GM12878 (cell line): Measurements from ENCODE around the gene LARP4. TPM values are rescaled to one million over a fixed set of nuclear protein-coding genes. Genes with fewer than 3 reads are reported as not detected.

Experiments
- BCL3 ChIP-seq: IDR thresholded peaks from 2 replicates; pipeline ENCODE4 v1.6.1; 2011; ENCODE audit warnings: borderline replicate concordance, low read depth, mild to moderate bottlenecking, moderate library complexity, low read length; ENCODE audit not compliant: insufficient read depth, poor library complexity, severe bottlenecking
- BHLHE40 ChIP-seq, 2 experiments: fragments of 450-650 bp in 1 of 2; IDR thresholded peaks; 2 replicates each; pipeline ENCODE4 v1.6.1; 2011 to 2017; ENCODE audit warnings: low read depth in 2 of 2, borderline replicate concordance in 1 of 2, improper control_type of control experiment in 1 of 2, low read length in 1 of 2, mild to moderate bottlenecking in 1 of 2
- CHD4 ChIP-seq: fragments of 200-600 bp; sonication (generic); IDR thresholded peaks from 2 replicates; pipeline ENCODE4 v1.6.1; 2016; ENCODE audit warnings: mild to moderate bottlenecking
- CREB1 ChIP-seq: IDR thresholded peaks from 2 replicates; pipeline ENCODE4 v1.6.1; 2012; ENCODE audit warnings: low read depth, mild to moderate bottlenecking, inconsistent platforms
- DPF2 ChIP-seq: fragments of 450-650 bp; IDR thresholded peaks from 2 replicates; pipeline ENCODE4 v1.6.1; 2017; ENCODE audit warnings: mild to moderate bottlenecking
- GABPA ChIP-seq: IDR thresholded peaks from 2 replicates; pipeline ENCODE4 v1.6.1; 2014; ENCODE audit warnings: antibody characterized with exemption, low read depth, mild to moderate bottlenecking, inconsistent platforms
- HDAC6 ChIP-seq: fragments of 200-600 bp; sonication (generic); IDR thresholded peaks from one replicate; pipeline ENCODE4 v1.8.0; 2017; ENCODE audit warnings: antibody characterized with exemption; ENCODE audit not compliant: unreplicated experiment
- IKZF1 ChIP-seq: fragments of 450-650 bp; conservative IDR thresholded peaks from 2 replicates; pipeline ENCODE4 v1.6.1; 2017; ENCODE audit warnings: antibody characterized with exemption, mild to moderate bottlenecking
- IRF4 ChIP-seq: IDR thresholded peaks from 2 replicates; pipeline ENCODE4 v1.6.1; 2011; ENCODE audit warnings: low read depth, low read length
- LARP7 ChIP-seq: fragments of 450-650 bp; IDR thresholded peaks from 2 replicates; pipeline ENCODE4 v1.6.1; 2017; ENCODE audit warnings: mild to moderate bottlenecking
- MXI1 ChIP-seq: fragments of 150-350 bp; IDR thresholded peaks from 2 replicates; pipeline ENCODE4 v1.6.1; 2011; ENCODE audit warnings: low read depth, mild to moderate bottlenecking, inconsistent platforms, low read length, improper control_type of control experiment
- MYC ChIP-seq: IDR thresholded peaks from 2 replicates; pipeline ENCODE4 v1.6.1; 2011; ENCODE audit warnings: mild to moderate bottlenecking, low read length, moderate library complexity, inconsistent platforms; ENCODE audit not compliant: insufficient read depth, insufficient replicate concordance, insufficient read length, severe bottlenecking
- NFXL1 ChIP-seq: fragments of 450-650 bp; IDR thresholded peaks from 2 replicates; pipeline ENCODE4 v1.6.1; 2017; ENCODE audit warnings: antibody characterized with exemption, mild to moderate bottlenecking, borderline replicate concordance
- NFYA ChIP-seq: IDR thresholded peaks from 2 replicates; pipeline ENCODE4 v1.6.1; 2011; ENCODE audit warnings: low read depth, mild to moderate bottlenecking, low read length, improper control_type of control experiment, borderline replicate concordance
- NRF1 ChIP-seq: conservative IDR thresholded peaks from 2 replicates; pipeline ENCODE4 v1.6.1; 2011; ENCODE audit warnings: mild to moderate bottlenecking, low read depth, low read length, improper control_type of control experiment
- PAX8 ChIP-seq: fragments of 450-650 bp; IDR thresholded peaks from 2 replicates; pipeline ENCODE4 v1.6.1; 2017; ENCODE audit warnings: mild to moderate bottlenecking, moderate library complexity
- POLR2AphosphoS2 ChIP-seq: IDR thresholded peaks from 2 replicates; pipeline ENCODE4 v1.6.1; 2011; ENCODE audit warnings: low read depth, mild to moderate bottlenecking, low read length, improper control_type of control experiment, moderate library complexity
- RAD21 ChIP-seq: IDR thresholded peaks from 2 replicates; pipeline ENCODE4 v1.6.1; 2011; ENCODE audit warnings: mild to moderate bottlenecking, low read depth, low read length, moderate library complexity; ENCODE audit not compliant: insufficient read depth
- RAD51 ChIP-seq: fragments of 450-650 bp; IDR thresholded peaks from 2 replicates; pipeline ENCODE4 v1.6.1; 2016; ENCODE audit warnings: moderate library complexity, mild to moderate bottlenecking, inconsistent platforms
- RELA ChIP-seq: fragments of 450-650 bp; IDR thresholded peaks from 2 replicates; pipeline ENCODE4 v1.8.0; 2014; ENCODE audit warnings: borderline replicate concordance; ENCODE audit not compliant: partially characterized antibody
- SRF ChIP-seq, 2 experiments: IDR thresholded peaks; 2 replicates each; pipeline ENCODE4 v1.6.1; 2011; ENCODE audit warnings: low read depth in 2 of 2, low read length in 2 of 2, mild to moderate bottlenecking in 1 of 2, moderate library complexity in 1 of 2
- ZNF207 ChIP-seq: fragments of 450-650 bp; IDR thresholded peaks from 2 replicates; pipeline ENCODE4 v1.6.1; 2014; ENCODE audit warnings: antibody characterized with exemption, mild to moderate bottlenecking, borderline replicate concordance
- ZSCAN29 ChIP-seq: fragments of 450-650 bp; IDR thresholded peaks from 2 replicates; pipeline ENCODE4 v1.6.1; 2017; ENCODE audit warnings: mild to moderate bottlenecking, moderate library complexity
- polyA plus RNA-seq, 11 experiments: library from polyadenylated mRNA; depleted of rRNA in 4 of 11; unstranded in 6 of 11; stranded (reverse) in 5 of 11; fragments of >200 nt; fragmentation: Nextera tagmentation in 4 of 11; fragmentation: Illumina TruSeq in 1 of 11; extraction: Ambion mirVana in 4 of 11; extraction: Trizol in 1 of 11; gene quantifications; 1 replicate in 1 of 11; 2 replicates in 10 of 11; pipeline versions ENCODE4 v1.2.1 to v1.2.3, GENCODE V29; 2011 to 2016; ENCODE audit warnings: inconsistent platforms in 2 of 11, missing spikeins in 2 of 11, low read depth in 1 of 11
- total RNA-seq, 4 experiments: library from RNA; depleted of rRNA in 3 of 4; stranded (reverse); fragments of >200 nt in 3 of 4; fragmentation: Illumina TruSeq in 1 of 4; extraction: Trizol in 1 of 4; gene quantifications; 2 replicates each; pipeline versions ENCODE4 v1.2.1 to v1.2.3, GENCODE V29; 2013 to 2021
- TF ChIP-seq, protein P1 (sequence below): fragments of 450-650 bp; IDR thresholded peaks from 2 replicates; pipeline ENCODE4 v1.6.1; 2017; ENCODE audit warnings: mild to moderate bottlenecking, low read depth, inconsistent platforms; ENCODE audit not compliant: poor library complexity, severe bottlenecking
- TF ChIP-seq, protein P2 (sequence below): IDR thresholded peaks from 2 replicates; pipeline ENCODE4 v1.6.1; 2012; ENCODE audit warnings: low read depth, low read length, improper control_type of control experiment

The LARP4 gene
- total and polyA plus RNA-seq, 10 of the 15 experiments (the other 5 are each of a cell fraction or from before 2014, with no cell fraction given), result 24.1 to 72.6 (median 35.6) TPM

DNA sequence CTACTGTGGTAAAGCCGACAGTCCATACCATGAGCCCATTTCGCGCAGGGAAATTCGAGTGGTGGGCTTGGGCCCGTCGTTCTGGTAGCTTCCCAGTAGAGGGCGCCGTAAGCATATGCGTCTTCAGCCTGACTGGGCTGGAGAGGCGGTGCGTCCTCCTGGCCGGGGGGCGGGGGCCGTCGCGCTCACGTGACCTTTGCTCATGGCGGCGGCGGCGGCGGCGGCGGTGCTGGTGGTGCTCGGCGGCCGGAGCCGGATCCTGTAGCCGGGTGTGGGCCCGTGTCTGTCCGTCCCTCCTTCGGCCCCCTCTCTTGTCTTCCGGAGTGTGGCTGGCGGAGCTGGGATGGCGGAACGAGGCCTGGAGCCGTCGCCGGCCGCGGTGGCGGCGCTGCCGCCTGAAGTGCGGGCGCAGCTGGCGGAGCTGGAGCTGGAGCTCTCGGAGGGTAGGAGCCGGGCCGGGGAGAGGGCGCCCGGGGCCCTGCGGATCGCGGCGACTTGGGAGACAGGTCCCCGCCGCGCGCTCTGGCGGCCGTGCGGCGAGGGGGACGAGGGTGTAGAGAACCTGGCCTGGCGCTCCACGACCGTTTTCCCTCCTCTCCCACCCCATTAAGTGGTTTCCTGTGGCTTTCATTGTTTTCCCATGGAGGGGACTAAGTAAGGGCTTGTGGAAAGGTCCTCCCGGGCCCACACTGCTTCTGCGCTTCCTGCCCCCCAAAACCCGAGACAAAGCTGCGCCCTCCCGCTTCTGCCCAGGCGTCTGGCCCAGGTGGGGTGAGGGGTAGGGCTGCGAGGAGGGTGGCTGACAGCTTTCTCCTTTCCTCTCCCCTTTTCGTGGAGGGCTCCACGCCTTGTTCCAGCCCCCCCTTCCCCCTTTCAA lies 104.4 kb downstream of the LARP4 start, which contains the start of gene DIP2B (continued):
- TF ChIP-seq MYC, result no peak
- TF ChIP-seq, protein P1, sequence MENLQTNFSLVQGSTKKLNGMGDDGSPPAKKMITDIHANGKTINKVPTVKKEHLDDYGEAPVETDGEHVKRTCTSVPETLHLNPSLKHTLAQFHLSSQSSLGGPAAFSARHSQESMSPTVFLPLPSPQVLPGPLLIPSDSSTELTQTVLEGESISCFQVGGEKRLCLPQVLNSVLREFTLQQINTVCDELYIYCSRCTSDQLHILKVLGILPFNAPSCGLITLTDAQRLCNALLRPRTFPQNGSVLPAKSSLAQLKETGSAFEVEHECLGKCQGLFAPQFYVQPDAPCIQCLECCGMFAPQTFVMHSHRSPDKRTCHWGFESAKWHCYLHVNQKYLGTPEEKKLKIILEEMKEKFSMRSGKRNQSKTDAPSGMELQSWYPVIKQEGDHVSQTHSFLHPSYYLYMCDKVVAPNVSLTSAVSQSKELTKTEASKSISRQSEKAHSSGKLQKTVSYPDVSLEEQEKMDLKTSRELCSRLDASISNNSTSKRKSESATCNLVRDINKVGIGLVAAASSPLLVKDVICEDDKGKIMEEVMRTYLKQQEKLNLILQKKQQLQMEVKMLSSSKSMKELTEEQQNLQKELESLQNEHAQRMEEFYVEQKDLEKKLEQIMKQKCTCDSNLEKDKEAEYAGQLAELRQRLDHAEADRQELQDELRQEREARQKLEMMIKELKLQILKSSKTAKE, result peak; percentile 47
- peak; percentile 72 for TF ChIP-seq IKZF1
- no peak for TF ChIP-seq SRF (IDR thresholded peaks at IDR 0.05; ENCODE audit: low read depth in 2 of 2, low read length in 2 of 2)
- no peak for TF ChIP-seq BCL3
- TF ChIP-seq LARP7, result peak; percentile 88
- TF ChIP-seq RELA, result peak; percentile 74
- no peak for TF ChIP-seq HDAC6
- TF ChIP-seq, protein P2, sequence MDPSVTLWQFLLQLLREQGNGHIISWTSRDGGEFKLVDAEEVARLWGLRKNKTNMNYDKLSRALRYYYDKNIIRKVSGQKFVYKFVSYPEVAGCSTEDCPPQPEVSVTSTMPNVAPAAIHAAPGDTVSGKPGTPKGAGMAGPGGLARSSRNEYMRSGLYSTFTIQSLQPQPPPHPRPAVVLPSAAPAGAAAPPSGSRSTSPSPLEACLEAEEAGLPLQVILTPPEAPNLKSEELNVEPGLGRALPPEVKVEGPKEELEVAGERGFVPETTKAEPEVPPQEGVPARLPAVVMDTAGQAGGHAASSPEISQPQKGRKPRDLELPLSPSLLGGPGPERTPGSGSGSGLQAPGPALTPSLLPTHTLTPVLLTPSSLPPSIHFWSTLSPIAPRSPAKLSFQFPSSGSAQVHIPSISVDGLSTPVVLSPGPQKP, result peak; percentile 22; the same call in 1 of the 2 replicates
- TF ChIP-seq NFYA, result no peak
- no peak for TF ChIP-seq CHD4
- 0 out of 2 replicates have a peak, but pooled peaks have one; percentile 27 for TF ChIP-seq IRF4
- TF ChIP-seq NRF1, result no peak
- TF ChIP-seq ZNF207, result 0 out of 2 replicates have a peak, but pooled peaks have one; percentile 17
- no peak for TF ChIP-seq NFXL1
- TF ChIP-seq MXI1, result 0 out of 2 replicates have a peak, but pooled peaks have one; percentile 19
- TF ChIP-seq RAD51, result peak; percentile 80
- TF ChIP-seq POLR2AphosphoS2, result no peak
- peak; percentile 89 to 97 for TF ChIP-seq BHLHE40 (IDR thresholded peaks at IDR 0.05; ENCODE audit: borderline replicate concordance in 1 of 2, low read depth in 2 of 2, low read length in 1 of 2)
- TF ChIP-seq GABPA, result peak; percentile 75
- TF ChIP-seq CREB1, result peak; percentile 33; the same call in 1 of the 2 replicates
- peak; percentile 70; the same call in 1 of the 2 replicates for TF ChIP-seq DPF2
- no peak for TF ChIP-seq PAX8
- peak; percentile 96 for TF ChIP-seq RAD21
- no peak for TF ChIP-seq ZSCAN29
- TF ChIP-seq, all 136 proteins: peak for 47
